T-helper 1 cell (primary cell): Measurements from ENCODE around the gene SEC24D.
"Not testable (repeated sequence)": the region's sequence is repeated elsewhere in the genome, so short reads cannot be mapped to it uniquely, and the experiment has no call there.

Source experiments
- DNase-seq, 5 donors: peaks; one replicate each; pipeline ENCODE4 v3.0.0-alpha.2; 2012 to 2020
- total RNA-seq, 4 donors: gene quantifications; one replicate each; lab custom pipeline; 2026; lab: John Stamatoyannopoulos, UW

Gene SEC24D
- total RNA-seq, result 22.0 to 36.9 (median 28.6) reads per million in 4 donors

GRCh38 chr4:118835571-118836300 is at the start of gene SEC24D:
Gene SEC24D, minus strand, starts transcription at chr4:118836126. Its CDS starts 2,430 bp downstream, at chr4:118833696.
- DNase-seq, result peak; percentile 72 to 86 (median 78)

- no peak for DNase-seq
Measured at GRCh38 chr4:118884716-118885115, 48.8 kb upstream of the SEC24D start.

GRCh38 chr4:118883861-118884260 is 47.9 kb upstream of the SEC24D start:
- no peak for DNase-seq

GRCh38 chr4:118881512-118882146 is 45.7 kb upstream of the SEC24D start:
- DNase-seq, result no peak

- no peak for DNase-seq
Measured at GRCh38 chr4:118879409-118879808, 43.5 kb upstream of the SEC24D start.

GRCh38 chr4:118878507-118878906 is 42.6 kb upstream of the SEC24D start:
- not testable (repeated sequence) for DNase-seq

GRCh38 chr4:118877797-118878196 is 41.9 kb upstream of the SEC24D start:
- no peak for DNase-seq

- DNase-seq, result no peak
Measured at GRCh38 chr4:118872181-118872580, 36.3 kb upstream of the SEC24D start.

GRCh38 chr4:118869808-118870342 is 33.9 kb upstream of the SEC24D start:
- DNase-seq, result no peak

GRCh38 chr4:118867311-118868067 is 31.6 kb upstream of the SEC24D start:
- no peak for DNase-seq

- DNase-seq, result no peak
Measured at GRCh38 chr4:118866442-118866841, 30.5 kb upstream of the SEC24D start.

GRCh38 chr4:118865091-118865708 is 29.3 kb upstream of the SEC24D start:
- DNase-seq, result peak in 1 of 5 donors; percentile 23

GRCh38 chr4:118858779-118859178 is 22.9 kb upstream of the SEC24D start:
- DNase-seq, result no peak

- DNase-seq, result no peak
Measured at GRCh38 chr4:118857760-118858159, 21.8 kb upstream of the SEC24D start.

GRCh38 chr4:118850488-118851173 is 14.7 kb upstream of the SEC24D start:
- DNase-seq, result peak in 4 of 5 donors; percentile 22 to 72 (median 32)

GRCh38 chr4:118849867-118850487 is 14.1 kb upstream of the SEC24D start:
- peak in 1 of 5 donors; percentile 2 for DNase-seq

- no peak for DNase-seq
Measured at GRCh38 chr4:118848901-118849300, 13.0 kb upstream of the SEC24D start.

GRCh38 chr4:118848242-118848641 is 12.3 kb upstream of the SEC24D start:
- no peak for DNase-seq

GRCh38 chr4:118846979-118847378 is 11.1 kb upstream of the SEC24D start:
- DNase-seq, result no peak

GRCh38 chr4:118845552-118846050 is 9.7 kb upstream of the SEC24D start:
- DNase-seq, result no peak

- DNase-seq, result no peak
Measured at GRCh38 chr4:118843237-118843636, 7.3 kb upstream of the SEC24D start.
